Measurements from ENCODE around the gene ADARB2. TPM values are rescaled to one million over a fixed set of nuclear protein-coding genes. Genes with fewer than 3 reads are reported as not detected.

Gene ADARB2
- total RNA-seq, 3 donors from 2014 or later (not counting 1 experiment from before 2014, with no cell fraction given): 0.27 to 0.78 (median 0.40) TPM

DNA sequence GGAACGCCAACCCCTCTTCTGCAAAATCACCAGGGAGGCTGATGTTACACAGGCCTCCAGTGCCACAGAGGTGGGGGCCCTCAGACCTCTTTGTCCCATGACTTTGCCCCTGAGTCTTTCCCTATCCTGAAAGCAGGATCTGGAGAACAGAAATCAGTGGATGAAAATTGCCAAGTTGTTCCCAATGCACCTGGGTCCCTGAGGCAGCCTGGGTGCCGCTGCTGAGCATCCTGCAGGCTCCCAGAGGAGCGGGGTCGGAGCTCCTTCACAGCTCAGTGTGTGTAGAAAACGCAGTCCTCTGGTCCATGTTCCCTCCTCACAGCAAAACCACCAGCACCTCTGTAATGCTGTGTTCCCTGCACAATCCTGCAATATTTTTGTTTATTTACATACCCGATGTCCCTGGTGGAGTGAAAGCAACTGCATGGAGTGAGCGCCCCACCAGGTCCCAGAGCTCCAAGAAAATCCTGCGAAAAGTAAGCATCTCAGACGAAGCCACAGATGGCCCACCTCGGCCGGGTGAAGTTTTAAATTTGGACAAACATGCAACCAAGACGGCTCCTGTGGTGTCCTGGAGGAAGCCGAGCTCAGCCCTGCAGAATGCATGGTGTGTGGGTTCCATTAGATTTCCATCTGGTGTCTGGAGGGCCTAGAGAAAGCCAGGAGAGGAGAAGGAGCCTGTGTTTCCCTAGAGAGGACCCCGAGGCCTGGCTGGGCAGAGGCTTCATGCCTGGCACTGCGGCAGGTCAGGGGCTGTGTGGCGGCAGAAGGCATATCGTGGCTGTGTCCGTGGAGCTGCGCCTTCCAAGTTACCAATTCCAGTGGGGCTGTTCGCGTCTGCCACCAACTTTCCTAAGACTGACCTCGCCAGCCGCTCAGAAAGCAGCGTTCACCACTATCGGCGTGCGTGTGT is 445.9 kb downstream of the ADARB2 start:
- H3K27me3 Mint-ChIP-seq (ENCODE audit: low read depth in 2 of 2): peaks cover 0 to 18% of the 10 kb centered on the region in 2 donors
- no peaks in the 10 kb centered on the region for H3K27me3 ChIP-seq (ENCODE audit: control insufficient read depth, insufficient read depth, low read length)
- no peaks in the 10 kb centered on the region for H3K4me1 ChIP-seq (ENCODE audit: control insufficient read depth, insufficient read depth, low read length)
- no peaks in the 10 kb centered on the region for H3K36me3 ChIP-seq (ENCODE audit: control insufficient read depth, insufficient read depth, low read length)
- no peaks in the 10 kb centered on the region for H3K4me1 Mint-ChIP-seq
- ATAC-seq (no peak), DNase-seq (no peak)
- H3K27ac ChIP-seq (ENCODE audit: low read length): no peak overlapping the region
- no peak overlapping the region for H3K4me3 ChIP-seq (ENCODE audit: low read length)
- no peak overlapping the region for H3K4me3 Mint-ChIP-seq
- WGBS (ENCODE audit: insufficient coverage): 83% methylated on average over 27 of the region's 27 CpGs
- no peaks in the 10 kb centered on the region for H3K36me3 Mint-ChIP-seq
- no peak for TF ChIP-seq CTCF (IDR thresholded peaks at IDR 0.05)
- no peaks in the 10 kb centered on the region for H3K9me3 ChIP-seq (ENCODE audit: control insufficient read depth, insufficient read depth, low read length)
- no peak overlapping the region for H3K27ac Mint-ChIP-seq
- intact Hi-C loops (cut with micrococcal nuclease): no loop called here
- H3K9me3 Mint-ChIP-seq: no peaks in the 10 kb centered on the region

DNA sequence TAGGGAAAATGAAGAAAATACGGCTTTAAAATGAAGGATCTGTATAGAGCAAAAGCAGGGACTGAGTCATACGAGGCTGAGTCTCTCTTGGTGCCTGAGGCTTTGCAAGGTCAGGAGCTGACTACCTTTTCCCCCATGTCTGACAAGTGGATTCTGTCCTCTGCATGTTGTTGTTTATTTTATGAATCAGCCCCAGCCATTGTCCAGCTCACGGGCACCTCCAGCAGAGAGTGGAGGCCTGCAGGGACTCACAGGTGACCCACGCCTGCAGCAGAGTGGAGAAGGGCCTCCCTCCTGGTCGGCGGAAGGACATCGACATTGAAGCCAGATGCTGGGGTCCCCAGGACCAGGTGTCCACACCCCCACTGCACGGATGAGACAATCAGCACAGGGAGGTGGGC is 447.3 kb downstream of the ADARB2 start:
- Histone ChIP-seq H3K9me3 (ENCODE audit: control insufficient read depth, insufficient read depth, low read length) (no peaks in the 10 kb centered on the region), H3K27me3 (ENCODE audit: control insufficient read depth, insufficient read depth, low read length) (no peaks in the 10 kb centered on the region), H3K27ac (ENCODE audit: low read length) (no peak overlapping the region), H3K36me3 (ENCODE audit: control insufficient read depth, insufficient read depth, low read length) (no peaks in the 10 kb centered on the region), H3K4me1 (ENCODE audit: control insufficient read depth, insufficient read depth, low read length) (no peaks in the 10 kb centered on the region), H3K4me3 (ENCODE audit: low read length) (no peak overlapping the region)
- H3K27ac Mint-ChIP-seq: no peak overlapping the region
- H3K4me1 Mint-ChIP-seq: no peaks in the 10 kb centered on the region
- no peaks in the 10 kb centered on the region for H3K9me3 Mint-ChIP-seq
- H3K36me3 Mint-ChIP-seq: no peaks in the 10 kb centered on the region
- WGBS (ENCODE audit: insufficient coverage): 90% methylated on average over 8 of the region's 8 CpGs
- H3K27me3 Mint-ChIP-seq (ENCODE audit: low read depth in 2 of 2): peaks cover 0 to 18% of the 10 kb centered on the region in 2 donors
- ATAC-seq (no peak), DNase-seq (no peak)
- intact Hi-C loops (cut with micrococcal nuclease): no loop called here
- TF ChIP-seq CTCF (IDR thresholded peaks at IDR 0.05): no peak
- H3K4me3 Mint-ChIP-seq: no peak overlapping the region

GRCh38 chr10:1289591-1289990 is 447.7 kb downstream of the ADARB2 start:
- H3K4me1 ChIP-seq (ENCODE audit: control insufficient read depth, insufficient read depth, low read length): no peaks in the 10 kb centered on the region
- Mint-ChIP-seq H3K36me3 (no peaks in the 10 kb centered on the region), H3K27me3 (ENCODE audit: low read depth in 2 of 2) (peaks cover 0 to 13% of the 10 kb centered on the region in 2 donors), H3K4me3 (no peak overlapping the region), H3K27ac (no peak overlapping the region), H3K9me3 (no peaks in the 10 kb centered on the region), H3K4me1 (no peaks in the 10 kb centered on the region)
- WGBS (ENCODE audit: insufficient coverage): 88% methylated on average over 16 of the region's 16 CpGs
- TF ChIP-seq CTCF (IDR thresholded peaks at IDR 0.05): no peak
- intact Hi-C loops (cut with micrococcal nuclease): no loop called here
- no peak for ATAC-seq
- no peak overlapping the region for H3K4me3 ChIP-seq (ENCODE audit: low read length)
- no peaks in the 10 kb centered on the region for H3K27me3 ChIP-seq (ENCODE audit: control insufficient read depth, insufficient read depth, low read length)
- H3K36me3 ChIP-seq (ENCODE audit: control insufficient read depth, insufficient read depth, low read length): no peaks in the 10 kb centered on the region
- no peak for DNase-seq
- H3K9me3 ChIP-seq (ENCODE audit: control insufficient read depth, insufficient read depth, low read length): no peaks in the 10 kb centered on the region
- H3K27ac ChIP-seq (ENCODE audit: low read length): no peak overlapping the region
